ENCODE results near the gene KHSRP. TPM values are rescaled to one million over a fixed set of nuclear protein-coding genes. Genes with fewer than 3 reads are reported as not detected.

The KHSRP gene
- total and polyA plus RNA-seq, 2 donors (not counting 1 experiment from before 2014, with no cell fraction given) = 79.6 to 205 TPM

DNA sequence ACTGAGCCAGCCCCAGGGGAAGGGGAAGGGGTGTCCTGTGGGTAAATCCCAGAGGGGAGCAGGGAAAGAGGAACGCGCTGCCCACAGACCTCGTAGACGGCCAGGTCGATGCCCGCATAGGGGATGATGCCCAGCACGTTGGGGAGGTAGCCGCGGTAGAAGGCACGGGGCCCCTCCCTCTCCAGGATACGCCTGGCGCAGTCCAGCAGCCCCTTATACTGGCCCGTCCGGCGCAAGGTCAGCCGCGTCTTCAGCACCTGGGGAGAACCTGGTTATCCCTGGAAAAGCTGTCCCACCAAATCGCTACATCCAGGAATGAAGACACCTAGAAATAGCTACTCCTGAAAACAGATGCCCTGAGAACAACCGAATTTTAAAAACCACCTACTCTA lies 27.6 kb upstream of the KHSRP start:
- DNase-seq = no peak
- H3K79me2 ChIP-seq (ENCODE audit: control insufficient read depth, insufficient read depth, low read length) = no peaks in the 10 kb centered on the region
- no peak overlapping the region for H2AFZ ChIP-seq (ENCODE audit: insufficient read depth, low read depth, low read length, poor library complexity, severe bottlenecking)
- CTCF ChIA-PET = no interaction called here
- no peaks in the 10 kb centered on the region for H3K9me3 Mint-ChIP-seq (ENCODE audit: insufficient read depth)
- H4K20me1 ChIP-seq (ENCODE audit: control insufficient read depth, insufficient read depth, low read length, poor library complexity, severe bottlenecking) = no peaks in the 10 kb centered on the region
- H3K4me1 ChIP-seq (ENCODE audit: control insufficient read depth in 2 of 2, insufficient read depth in 2 of 2, low read length in 2 of 2) = no peaks in the 10 kb centered on the region
- H3K9ac ChIP-seq (ENCODE audit: low read length) = no peak overlapping the region
- H3K27ac ChIP-seq (ENCODE audit: low read length in 2 of 2) = no peak overlapping the region
- peaks cover 0 to 26% (median 9%) of the 10 kb centered on the region in 3 donors for H3K9me3 ChIP-seq (ENCODE audit: control extremely low read depth in 1 of 3, control insufficient read depth in 2 of 3, insufficient read depth in 1 of 3, low read length in 2 of 3)
- peaks cover 0 to 8% of the 10 kb centered on the region in 2 experiments for H3K36me3 ChIP-seq (replicated peaks in 1 of 2; ENCODE audit: control extremely low read depth in 1 of 2, control insufficient read depth in 1 of 2, extremely low read depth in 1 of 2, insufficient read depth in 2 of 2, low read length in 1 of 2)
- no peaks in the 10 kb centered on the region for H3K27me3 ChIP-seq (replicated peaks in 1 of 4; ENCODE audit: control extremely low read depth in 1 of 4, control insufficient read depth in 3 of 4, insufficient read depth in 4 of 4, low read length in 3 of 4)
- H3K4me3 ChIP-seq (ENCODE audit: control extremely low read depth in 1 of 5, extremely low read depth in 1 of 5, insufficient read depth in 1 of 5, low read depth in 2 of 5, low read length in 4 of 5) = no peak overlapping the region
- no peak overlapping the region for H3K27ac Mint-ChIP-seq
- no peak overlapping the region for H3K4me2 ChIP-seq (replicated peaks; ENCODE audit: low read depth, low read length, poor library complexity, severe bottlenecking)
- WGBS (ENCODE audit: insufficient coverage) = over 99% methylated on average over 18 of the region's 19 CpGs
- no peaks in the 10 kb centered on the region for H3K4me1 Mint-ChIP-seq
- no peak overlapping the region for H3K4me3 Mint-ChIP-seq
- TF ChIP-seq, protein P1, sequence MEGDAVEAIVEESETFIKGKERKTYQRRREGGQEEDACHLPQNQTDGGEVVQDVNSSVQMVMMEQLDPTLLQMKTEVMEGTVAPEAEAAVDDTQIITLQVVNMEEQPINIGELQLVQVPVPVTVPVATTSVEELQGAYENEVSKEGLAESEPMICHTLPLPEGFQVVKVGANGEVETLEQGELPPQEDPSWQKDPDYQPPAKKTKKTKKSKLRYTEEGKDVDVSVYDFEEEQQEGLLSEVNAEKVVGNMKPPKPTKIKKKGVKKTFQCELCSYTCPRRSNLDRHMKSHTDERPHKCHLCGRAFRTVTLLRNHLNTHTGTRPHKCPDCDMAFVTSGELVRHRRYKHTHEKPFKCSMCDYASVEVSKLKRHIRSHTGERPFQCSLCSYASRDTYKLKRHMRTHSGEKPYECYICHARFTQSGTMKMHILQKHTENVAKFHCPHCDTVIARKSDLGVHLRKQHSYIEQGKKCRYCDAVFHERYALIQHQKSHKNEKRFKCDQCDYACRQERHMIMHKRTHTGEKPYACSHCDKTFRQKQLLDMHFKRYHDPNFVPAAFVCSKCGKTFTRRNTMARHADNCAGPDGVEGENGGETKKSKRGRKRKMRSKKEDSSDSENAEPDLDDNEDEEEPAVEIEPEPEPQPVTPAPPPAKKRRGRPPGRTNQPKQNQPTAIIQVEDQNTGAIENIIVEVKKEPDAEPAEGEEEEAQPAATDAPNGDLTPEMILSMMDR (IDR thresholded peaks at IDR 0.05) = no peak
- no peak for TF ChIP-seq EZH2 (IDR thresholded peaks at IDR 0.05; ENCODE audit: borderline replicate concordance, insufficient read depth, low read depth, low read length, poor library complexity, severe bottlenecking)
- intact Hi-C loops (cut with micrococcal nuclease) = no loop called here
- no peak for ATAC-seq (ENCODE audit: low read depth)
- no peaks in the 10 kb centered on the region for H3K27me3 Mint-ChIP-seq
- POLR2A ChIA-PET = no interaction called here

DNA sequence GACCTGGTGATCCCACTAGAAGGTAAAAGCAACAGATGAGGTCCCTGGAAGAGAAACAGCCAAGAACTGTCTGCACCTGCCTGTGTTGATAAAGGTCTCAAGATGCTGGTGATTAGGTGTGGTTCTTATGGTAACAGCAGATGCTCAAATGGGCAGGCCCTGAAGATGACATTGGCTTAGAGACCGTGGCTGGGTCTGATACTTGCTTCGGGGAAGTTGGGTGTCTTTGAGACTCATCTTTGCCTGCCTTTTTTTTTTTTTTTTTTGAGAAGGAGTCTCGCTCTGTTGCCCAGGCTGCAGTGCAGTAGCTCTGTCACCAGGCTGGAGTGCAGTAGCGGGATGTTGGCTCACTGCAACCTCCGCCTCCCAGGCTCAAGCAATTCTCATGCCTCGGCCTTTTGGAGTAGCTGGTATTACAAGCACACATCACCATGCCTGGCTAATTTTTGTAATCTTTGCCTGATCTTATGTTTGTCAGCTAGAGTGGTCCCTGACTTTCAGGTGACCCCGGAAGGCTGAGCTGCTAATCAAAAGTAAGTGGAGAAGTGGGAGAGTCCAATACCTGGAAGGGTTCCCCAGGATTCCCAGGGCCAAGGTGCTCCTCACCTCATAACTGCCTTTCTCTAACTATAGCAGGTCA lies 27.1 kb upstream of the KHSRP start:
- no peak overlapping the region for H3K27ac Mint-ChIP-seq
- Histone ChIP-seq H4K20me1 (ENCODE audit: control insufficient read depth, insufficient read depth, low read length, poor library complexity, severe bottlenecking) (no peaks in the 10 kb centered on the region), H3K4me3 (ENCODE audit: control extremely low read depth in 1 of 5, extremely low read depth in 1 of 5, insufficient read depth in 1 of 5, low read depth in 2 of 5, low read length in 4 of 5) (no peak overlapping the region), H2AFZ (ENCODE audit: insufficient read depth, low read depth, low read length, poor library complexity, severe bottlenecking) (no peak overlapping the region), H3K27ac (ENCODE audit: low read length in 2 of 2) (no peak overlapping the region), H3K27me3 (replicated peaks in 1 of 4; ENCODE audit: control extremely low read depth in 1 of 4, control insufficient read depth in 3 of 4, insufficient read depth in 4 of 4, low read length in 3 of 4) (no peaks in the 10 kb centered on the region), H3K4me1 (ENCODE audit: control insufficient read depth in 2 of 2, insufficient read depth in 2 of 2, low read length in 2 of 2) (no peaks in the 10 kb centered on the region), H3K79me2 (ENCODE audit: control insufficient read depth, insufficient read depth, low read length) (no peaks in the 10 kb centered on the region), H3K9ac (ENCODE audit: low read length) (no peak overlapping the region), H3K9me3 (ENCODE audit: control extremely low read depth in 1 of 3, control insufficient read depth in 2 of 3, insufficient read depth in 1 of 3, low read length in 2 of 3) (peaks cover 0 to 26% (median 9%) of the 10 kb centered on the region in 3 donors), H3K4me2 (replicated peaks; ENCODE audit: low read depth, low read length, poor library complexity, severe bottlenecking) (no peak overlapping the region), H3K36me3 (replicated peaks in 1 of 2; ENCODE audit: control extremely low read depth in 1 of 2, control insufficient read depth in 1 of 2, extremely low read depth in 1 of 2, insufficient read depth in 2 of 2, low read length in 1 of 2) (peaks cover 0 to 8% of the 10 kb centered on the region in 2 experiments)
- ATAC-seq (ENCODE audit: low read depth) = no peak
- H3K4me1 Mint-ChIP-seq = no peaks in the 10 kb centered on the region
- DNase-seq = no peak
- 89% methylated on average over 4 of the region's 7 CpGs for WGBS (ENCODE audit: insufficient coverage)
- H3K4me3 Mint-ChIP-seq = no peak overlapping the region
- H3K27me3 Mint-ChIP-seq = no peaks in the 10 kb centered on the region
- ChIA-PET POLR2A (no interaction called here), CTCF (no interaction called here)
- intact Hi-C loops (cut with micrococcal nuclease) = no loop called here
- TF ChIP-seq, protein P1 (IDR thresholded peaks at IDR 0.05) = no peak
- no peak for TF ChIP-seq EZH2 (IDR thresholded peaks at IDR 0.05; ENCODE audit: borderline replicate concordance, insufficient read depth, low read depth, low read length, poor library complexity, severe bottlenecking)
- no peaks in the 10 kb centered on the region for H3K9me3 Mint-ChIP-seq (ENCODE audit: insufficient read depth)
